IPS-18c (cell line): ENCODE measurements around the gene GCM1.

Source experiments
- H3K4me3 ChIP-seq: 2 replicates; pipeline ENCODE4 v1.7.0; 2013; ENCODE audit warnings: low read depth, mild to moderate bottlenecking, low read length, moderate library complexity; ENCODE audit not compliant: insufficient read depth
- H3K9me3 ChIP-seq: one replicate; pipeline ENCODE4 v1.6.1; 2013; ENCODE audit warnings: mild to moderate bottlenecking, low read length, moderate library complexity; ENCODE audit not compliant: control insufficient read depth, insufficient read depth

The GCM1 gene

DNA sequence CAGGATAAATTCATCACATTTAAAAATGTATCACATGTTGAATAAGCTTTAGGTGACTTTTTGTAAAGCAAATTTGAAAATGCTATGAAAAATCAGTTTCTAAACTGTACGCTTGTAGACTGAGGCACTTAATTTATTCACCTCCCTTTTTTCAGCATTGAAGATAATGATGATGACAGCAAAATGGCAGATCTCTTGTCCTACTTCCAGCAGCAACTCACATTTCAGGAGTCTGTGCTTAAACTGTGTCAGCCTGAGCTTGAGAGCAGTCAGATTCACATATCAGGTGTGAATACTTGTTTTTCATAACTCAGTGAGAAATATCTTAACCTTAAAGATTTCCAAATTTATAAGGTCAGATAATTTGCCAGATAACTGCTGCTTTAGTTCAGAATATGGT lies 67.8 kb downstream of the GCM1 start:
- H3K4me3 ChIP-seq: no peak overlapping the region
- no peaks in the 10 kb centered on the region for H3K9me3 ChIP-seq
